NB4 (cell line): ENCODE data around the gene BAG5.

Source experiments
- MYC ChIP-seq: IDR thresholded peaks from 2 replicates; pipeline ENCODE4 v1.6.1; 2011; ENCODE audit warnings: low read depth, low read length
- POLR2A ChIP-seq: IDR thresholded peaks from 2 replicates; pipeline ENCODE4 v1.6.1; 2011; ENCODE audit warnings: mild to moderate bottlenecking; ENCODE audit not compliant: insufficient read length; ENCODE audit errors: extremely low read depth
- TF ChIP-seq, protein P1 (sequence below): IDR thresholded peaks from one replicate; pipeline ENCODE4 v1.5.1; 2012; ENCODE audit warnings: low read depth, low read length
- TF ChIP-seq, protein P2 (sequence below): IDR thresholded peaks from 2 replicates; pipeline ENCODE4 v1.6.1; 2011; ENCODE audit warnings: low read depth, low read length

DNA sequence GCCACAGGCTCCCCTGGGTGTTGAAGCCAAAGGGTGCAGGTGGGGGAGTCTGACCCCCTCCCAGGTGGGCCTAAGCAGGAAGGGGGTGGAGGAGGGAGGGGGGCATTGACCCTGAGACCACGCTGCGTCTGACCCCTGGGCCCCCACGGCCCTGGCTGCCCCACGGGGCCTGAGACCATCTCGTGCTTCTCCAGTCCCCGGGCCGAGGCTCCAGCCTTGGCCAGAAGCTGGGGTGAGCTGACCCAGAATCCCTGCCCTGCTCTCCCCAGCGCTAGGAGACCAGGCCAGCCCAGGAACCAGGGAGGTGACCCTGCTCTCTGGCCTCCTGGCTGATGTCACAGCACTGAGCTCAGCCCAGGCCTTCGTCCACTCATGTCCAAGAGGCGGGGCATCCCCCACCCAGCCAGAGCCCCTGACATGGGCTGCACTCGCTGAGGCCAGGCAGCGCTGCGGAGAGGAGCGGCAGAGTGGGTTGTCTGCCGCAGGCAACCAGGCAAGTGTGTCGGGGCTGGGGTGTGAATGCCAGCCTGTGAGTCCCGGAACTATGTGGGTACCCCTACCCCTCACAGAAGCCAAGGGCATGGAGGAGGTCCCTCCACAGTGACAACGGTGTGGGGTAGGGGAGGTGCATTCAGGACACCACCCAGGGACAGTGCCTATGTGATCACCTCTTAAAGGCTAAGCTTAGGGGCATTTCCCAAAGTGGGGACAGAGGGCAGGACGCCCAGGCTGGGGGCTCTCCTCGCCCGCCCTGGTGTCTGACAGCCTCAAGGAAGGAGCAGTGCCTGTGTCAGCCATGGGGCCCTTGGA lies 27.2 kb downstream of the BAG5 start:
- TF ChIP-seq, protein P1, sequence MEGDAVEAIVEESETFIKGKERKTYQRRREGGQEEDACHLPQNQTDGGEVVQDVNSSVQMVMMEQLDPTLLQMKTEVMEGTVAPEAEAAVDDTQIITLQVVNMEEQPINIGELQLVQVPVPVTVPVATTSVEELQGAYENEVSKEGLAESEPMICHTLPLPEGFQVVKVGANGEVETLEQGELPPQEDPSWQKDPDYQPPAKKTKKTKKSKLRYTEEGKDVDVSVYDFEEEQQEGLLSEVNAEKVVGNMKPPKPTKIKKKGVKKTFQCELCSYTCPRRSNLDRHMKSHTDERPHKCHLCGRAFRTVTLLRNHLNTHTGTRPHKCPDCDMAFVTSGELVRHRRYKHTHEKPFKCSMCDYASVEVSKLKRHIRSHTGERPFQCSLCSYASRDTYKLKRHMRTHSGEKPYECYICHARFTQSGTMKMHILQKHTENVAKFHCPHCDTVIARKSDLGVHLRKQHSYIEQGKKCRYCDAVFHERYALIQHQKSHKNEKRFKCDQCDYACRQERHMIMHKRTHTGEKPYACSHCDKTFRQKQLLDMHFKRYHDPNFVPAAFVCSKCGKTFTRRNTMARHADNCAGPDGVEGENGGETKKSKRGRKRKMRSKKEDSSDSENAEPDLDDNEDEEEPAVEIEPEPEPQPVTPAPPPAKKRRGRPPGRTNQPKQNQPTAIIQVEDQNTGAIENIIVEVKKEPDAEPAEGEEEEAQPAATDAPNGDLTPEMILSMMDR: no peak
- TF ChIP-seq POLR2A (no peak), MYC (no peak)
- TF ChIP-seq, protein P2, sequence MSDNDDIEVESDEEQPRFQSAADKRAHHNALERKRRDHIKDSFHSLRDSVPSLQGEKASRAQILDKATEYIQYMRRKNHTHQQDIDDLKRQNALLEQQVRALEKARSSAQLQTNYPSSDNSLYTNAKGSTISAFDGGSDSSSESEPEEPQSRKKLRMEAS: no peak
